ENCODE measurements around the gene TRIM24. TPM values are rescaled to one million over a fixed set of nuclear protein-coding genes. Genes with fewer than 3 reads are reported as not detected.
"Not testable (repeated sequence)": the region's sequence is repeated elsewhere in the genome, so short reads cannot be mapped to it uniquely, and the experiment has no call there.

TRIM24 gene
- total RNA-seq, 1 donor from 2014 or later, result 14.5 TPM

DNA sequence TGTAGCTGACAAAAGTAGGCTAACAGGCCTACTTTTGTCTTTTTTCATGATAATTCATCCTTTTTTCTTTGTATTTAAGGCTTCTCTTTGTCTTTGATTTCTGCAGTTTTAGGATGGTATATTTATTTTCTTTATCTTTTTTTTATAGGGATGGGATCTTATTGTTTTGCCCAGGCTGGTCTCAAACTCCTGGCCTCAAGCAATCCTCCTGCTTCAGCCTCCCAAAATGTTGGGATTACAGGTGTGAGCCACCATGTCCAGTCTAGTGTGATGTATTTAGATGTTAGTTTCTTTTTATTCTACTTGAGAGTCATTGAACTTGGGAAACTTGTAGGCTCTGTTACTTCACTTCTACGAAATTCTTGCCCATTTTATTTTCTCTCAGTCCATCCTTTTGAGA lies 35.4 kb downstream of the TRIM24 start:
- no peak for DNase-seq

DNA sequence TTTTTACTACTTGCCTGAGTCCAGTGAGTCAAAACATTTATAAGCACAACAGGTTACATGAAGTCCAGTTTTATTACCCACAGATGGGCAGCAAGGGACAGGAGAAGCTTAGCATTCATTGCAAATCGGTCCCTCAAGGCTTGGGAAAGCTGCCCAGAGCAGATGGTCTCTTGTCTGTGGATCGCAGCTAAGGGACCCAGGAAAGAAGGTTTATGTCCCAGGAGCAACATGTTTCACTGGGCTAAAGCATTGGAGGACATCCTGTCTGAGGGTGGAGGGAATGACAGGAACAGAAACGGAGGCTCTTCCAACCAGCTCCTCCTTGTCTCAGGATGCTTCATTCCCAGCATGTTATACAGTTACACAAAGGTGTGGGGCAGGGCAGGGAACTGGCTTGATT lies 39.3 kb downstream of the TRIM24 start:
- no peak for DNase-seq

DNA sequence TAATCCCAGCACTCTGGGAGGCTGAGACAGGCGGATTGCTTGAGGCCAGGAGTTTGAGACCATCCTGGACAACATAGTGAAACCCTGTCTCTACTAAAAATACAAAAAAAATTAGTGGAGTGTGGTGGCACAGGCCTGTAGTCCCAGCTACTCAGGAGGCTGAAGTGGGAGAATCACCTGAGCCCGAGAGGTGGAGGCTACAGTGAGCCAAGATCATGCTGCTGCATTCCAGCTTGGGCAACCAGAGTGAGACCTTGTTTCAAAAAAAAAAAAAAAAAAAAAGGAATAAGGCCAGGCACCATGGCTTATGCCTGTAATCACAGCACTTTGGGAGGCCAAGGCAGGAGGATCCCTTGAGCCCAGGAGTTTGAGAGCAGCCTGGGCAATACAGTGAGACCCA lies 40.2 kb downstream of the TRIM24 start:
- not testable (repeated sequence) for DNase-seq

DNA sequence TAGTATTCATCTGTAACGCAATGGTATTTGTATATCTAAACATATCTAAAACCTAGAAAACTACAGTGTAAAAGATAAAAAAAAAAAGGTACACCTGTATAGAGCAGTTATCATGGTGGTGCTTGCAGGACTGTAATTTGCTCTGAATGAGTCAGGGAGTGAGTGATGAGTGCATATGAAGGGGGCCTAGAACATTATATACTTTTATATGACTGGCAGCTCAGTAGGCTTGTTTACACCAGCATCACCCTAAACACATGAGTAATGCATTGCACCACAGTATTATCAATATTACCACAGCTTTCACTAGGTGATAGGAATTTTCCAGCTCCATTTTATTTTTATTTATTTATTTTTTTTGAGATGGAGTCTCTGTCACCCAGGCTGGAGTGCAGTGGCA lies 40.8 kb downstream of the TRIM24 start:
- DNase-seq, result no peak

DNA sequence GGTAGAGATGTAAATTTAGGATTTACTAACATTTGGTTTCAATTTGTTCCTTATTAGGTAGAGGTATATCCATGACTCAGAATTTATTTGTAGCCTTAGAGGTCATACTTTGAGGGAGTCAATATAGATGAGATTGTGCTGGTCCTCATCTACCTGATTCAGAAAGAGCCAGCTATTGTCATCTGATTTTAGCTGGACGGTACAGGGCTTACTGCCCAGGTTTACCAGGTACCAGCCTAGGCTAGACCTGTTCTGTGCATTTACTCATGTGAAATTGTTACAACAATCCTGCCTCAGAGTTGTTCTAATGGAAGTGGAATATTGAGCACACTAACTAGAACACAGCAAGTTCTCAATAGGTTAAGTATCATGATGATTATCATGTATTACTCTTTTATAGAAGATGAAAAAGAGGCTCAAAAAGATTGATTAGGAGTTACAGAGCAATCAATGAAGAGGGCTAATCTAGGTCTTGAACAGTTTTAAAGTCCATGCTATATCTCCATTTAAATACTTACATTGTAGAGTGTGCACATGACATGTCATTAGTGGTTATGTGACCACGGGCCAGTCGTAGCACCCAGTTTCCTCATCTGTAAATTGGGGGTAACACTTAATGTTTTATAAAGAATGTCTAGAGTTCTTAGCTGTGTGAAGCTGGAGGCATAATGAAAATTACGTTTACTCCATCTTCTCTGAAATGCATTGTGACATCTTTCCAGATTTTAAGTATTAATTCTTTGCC lies 42.1 kb downstream of the TRIM24 start:
- no peak for DNase-seq

DNA sequence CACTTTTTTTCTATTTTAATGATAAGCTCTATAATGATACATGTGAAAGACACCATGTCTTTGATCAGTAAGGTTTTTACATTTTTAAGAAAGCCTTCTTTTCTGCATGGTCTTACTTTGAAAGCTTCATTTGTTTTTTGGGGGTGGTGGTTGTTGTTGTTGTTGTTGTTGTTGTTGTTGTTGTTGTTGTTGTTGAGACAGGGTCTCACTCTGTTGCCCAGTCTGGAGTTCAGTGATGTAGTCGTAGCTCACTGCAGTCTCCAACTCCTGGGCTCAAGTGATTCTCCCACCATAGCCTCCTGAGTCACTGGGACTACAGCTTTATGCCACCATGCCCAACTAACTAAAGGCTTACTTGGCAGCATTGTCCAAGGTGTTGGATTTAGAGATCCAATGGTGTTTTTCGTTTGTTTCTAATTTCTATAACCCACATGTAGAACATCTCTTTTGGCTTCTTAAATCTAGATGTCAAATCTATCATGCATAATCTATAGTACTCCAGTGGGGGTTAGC lies 45.4 kb downstream of the TRIM24 start:
- DNase-seq, result no peak

DNA sequence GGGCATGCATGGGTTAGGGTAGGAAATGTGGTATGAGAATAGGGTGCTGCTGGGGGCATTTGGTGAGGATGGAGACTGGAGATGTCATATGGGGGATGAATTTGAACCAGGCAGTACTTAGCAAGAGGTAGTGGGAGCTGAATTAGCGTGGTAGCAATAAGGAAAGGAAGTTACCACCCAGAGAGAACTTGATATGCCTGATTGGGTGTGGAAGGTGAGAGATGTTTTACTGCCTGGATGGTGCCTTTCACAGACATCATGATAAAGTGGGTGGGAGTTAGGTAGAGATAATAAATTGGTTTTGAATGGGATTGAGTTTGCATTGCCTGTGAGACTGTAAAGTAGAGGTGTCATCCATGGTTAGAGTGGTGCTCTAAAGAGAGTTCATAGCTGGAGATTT lies 46.7 kb downstream of the TRIM24 start:
- no peak for DNase-seq

DNA sequence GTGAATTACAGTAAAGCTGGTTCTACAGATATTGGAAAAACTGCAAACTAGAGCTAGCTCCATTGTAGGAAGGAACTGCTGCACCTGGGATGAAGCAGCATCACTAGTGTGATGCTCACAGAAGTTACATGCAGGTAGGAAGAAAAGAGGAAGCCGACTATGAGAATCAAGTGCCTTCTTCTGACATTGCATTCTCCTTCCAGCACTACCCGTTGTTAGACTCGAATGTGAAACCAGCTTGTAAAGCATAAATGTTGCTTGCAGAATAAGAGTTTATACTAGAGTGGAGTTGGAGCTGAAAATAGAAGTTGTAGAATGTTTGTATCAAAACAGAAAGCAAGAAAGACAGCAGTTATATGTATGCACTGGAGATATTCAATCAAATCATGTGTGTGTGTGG lies 49.9 kb downstream of the TRIM24 start:
- no peak for DNase-seq

DNA sequence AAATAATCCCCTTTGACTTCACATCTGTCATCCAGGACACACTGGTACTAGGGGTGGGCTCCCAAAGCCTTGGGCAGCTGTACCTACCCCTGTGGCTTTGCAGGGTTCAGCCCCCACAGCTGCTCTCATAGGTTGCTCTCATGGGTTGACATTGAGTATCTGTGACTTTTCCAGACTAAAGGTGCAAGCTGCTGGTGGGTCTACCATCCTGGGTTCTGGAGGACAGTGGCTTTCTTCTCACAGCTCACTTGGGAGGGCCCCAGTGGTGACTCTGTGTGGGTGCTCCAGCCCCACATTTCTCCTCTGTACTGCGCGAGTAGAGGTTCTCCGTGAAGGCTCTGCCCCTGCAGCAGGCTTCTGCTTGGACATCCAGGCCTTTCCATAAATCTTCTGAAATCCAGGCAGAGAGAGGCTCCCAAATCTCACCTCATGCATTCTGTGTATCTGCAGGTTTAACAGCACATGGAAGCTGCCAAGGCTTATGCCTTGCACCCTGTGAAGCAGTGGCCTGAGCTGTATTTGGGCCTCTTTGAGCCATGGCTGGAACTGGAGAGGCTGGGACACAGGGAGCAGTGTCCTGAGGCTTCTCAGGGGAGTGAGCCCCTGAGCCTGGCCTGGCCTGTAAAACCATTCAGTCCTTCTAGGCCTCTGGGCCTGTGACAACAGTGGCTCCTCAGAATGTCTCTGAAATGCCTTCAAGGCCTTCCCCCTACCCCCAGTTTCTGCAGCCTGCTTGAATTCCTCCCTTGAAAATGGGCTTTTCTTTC lies 52.2 kb downstream of the TRIM24 start:
- DNase-seq, result no peak

DNA sequence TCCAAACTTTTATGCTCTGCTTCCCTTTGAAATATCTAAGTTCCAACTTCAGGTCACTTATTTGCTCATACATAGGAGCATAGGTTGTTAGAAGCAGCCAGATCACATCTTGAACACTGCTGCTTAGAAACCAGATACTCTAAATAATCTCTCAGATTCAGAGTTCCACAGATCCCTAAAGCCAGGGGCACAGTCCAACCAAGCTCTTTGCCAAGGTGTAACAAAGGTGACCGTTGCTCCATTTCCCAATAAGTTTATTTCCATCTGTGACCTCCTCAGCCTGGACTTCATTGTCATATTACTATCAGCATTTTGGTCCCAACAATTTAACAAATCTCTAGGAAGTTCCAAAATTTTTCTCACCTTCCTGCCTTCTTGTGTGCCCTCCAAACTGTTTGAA lies 52.8 kb downstream of the TRIM24 start:
- DNase-seq, result no peak

DNA sequence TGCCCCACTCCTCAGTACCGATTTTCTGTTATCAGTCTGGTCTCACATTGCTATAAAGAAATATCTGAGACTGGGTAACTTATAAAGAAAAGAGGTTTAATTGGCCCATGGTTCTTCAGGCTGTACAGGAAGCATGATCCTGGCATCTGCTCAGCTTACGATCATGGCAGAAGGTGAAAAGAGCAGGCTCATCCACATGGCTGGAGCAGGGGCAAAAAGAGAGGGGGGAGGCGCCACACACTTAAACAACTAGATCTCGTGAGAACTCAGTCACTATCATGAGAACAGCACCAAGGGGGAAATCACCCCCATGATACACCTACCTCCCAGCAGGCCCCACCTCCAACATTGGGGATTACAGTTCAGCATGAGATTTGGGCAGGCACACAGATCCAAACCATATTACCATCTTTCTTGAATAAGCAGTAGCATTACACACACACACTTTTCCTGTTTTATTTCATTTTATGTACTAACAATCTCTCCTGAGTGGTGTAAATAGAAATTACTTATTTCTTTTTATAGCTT lies 53.3 kb downstream of the TRIM24 start:
- no peak for DNase-seq

DNA sequence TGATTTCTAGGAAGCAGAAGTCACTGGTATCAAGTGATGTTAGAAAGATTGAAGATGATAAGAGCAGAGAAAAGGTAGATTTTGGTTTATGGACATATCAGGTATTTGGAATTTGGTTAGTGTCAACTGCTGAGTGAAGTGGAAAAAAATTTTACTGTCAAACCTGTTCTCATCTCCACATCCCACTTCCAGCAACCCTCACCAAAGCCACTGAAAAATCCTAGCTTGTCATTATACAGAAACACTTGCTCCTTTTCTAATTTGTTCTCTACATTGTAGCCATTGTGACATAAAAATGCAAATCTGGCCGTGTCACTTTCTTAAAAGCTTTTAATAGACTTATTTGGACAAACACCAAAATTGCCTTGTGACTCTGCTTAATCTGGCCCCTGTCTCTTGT lies 54.0 kb downstream of the TRIM24 start:
- DNase-seq, result no peak

DNA sequence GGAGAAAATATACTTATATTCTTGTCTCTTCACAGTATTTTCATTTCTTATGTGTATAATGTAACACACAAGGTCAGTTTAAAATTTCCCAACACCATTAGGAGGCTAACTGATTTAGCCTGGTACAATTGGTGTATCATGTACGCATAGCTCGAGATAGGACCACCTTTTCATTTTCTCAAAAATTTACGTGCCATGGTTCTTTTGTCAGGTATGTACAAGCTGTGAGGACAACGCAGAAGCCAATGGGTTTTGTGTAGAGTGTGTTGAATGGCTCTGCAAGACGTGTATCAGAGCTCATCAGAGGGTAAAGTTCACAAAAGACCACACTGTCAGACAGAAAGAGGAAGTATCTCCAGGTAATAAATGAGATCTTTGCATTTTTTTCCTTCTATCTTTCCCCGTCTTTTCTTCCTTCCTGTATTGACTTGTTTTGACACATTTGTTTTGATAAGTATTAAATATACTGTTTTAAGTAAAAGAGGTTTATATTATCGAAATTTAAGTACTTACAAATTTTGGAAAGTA lies 55.0 kb downstream of the TRIM24 start:
- DNase-seq, result no peak

DNA sequence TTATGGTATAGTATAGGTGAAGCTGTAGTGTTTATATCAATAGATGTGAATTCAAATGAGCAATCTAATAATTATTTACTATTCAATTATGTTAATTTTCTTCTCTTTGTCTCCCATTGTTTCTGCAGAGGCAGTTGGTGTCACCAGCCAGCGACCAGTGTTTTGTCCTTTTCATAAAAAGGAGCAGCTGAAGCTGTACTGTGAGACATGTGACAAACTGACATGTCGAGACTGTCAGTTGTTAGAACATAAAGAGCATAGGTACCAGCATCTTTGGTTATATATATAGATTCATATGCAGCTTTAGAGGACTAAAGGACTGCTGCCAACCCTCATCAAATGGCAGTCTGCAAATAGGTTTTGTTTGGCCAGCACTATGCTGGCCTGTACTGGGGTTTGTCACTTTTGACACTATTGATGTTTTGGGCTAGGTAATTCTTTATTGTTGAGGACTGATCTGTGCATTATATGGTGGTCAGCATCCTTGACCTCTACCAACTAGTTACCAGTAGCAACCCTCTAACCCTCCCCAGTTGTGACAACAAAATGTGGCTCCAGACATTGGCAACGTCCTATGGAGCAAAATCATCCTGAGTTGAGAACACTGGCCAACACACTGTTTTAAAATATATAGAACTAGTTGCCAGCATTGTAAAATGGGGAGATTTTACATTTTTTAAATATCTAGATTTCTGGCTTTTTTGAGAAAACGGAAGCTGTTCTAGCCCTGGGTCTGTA lies 59.2 kb downstream of the TRIM24 start:
- DNase-seq, result no peak

DNA sequence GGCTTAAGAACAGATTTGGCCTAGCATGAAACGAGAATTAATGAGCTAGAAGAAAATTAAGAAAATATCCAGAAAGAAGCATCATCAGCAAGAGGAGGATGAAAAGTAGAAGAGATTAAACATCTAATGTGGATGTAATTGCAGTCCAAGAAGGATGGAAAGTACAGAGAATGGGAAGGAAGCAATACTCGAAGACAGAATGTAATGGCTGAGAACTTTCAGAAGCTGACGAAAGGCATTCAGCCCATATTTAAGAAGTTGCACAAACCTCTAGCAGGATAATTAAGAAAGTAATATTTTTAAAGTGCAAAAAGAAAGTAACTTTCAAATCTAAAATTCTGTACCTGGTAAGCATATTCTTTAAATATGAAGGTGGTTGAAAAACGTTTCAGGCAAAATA lies 60.7 kb downstream of the TRIM24 start:
- DNase-seq, result no peak

DNA sequence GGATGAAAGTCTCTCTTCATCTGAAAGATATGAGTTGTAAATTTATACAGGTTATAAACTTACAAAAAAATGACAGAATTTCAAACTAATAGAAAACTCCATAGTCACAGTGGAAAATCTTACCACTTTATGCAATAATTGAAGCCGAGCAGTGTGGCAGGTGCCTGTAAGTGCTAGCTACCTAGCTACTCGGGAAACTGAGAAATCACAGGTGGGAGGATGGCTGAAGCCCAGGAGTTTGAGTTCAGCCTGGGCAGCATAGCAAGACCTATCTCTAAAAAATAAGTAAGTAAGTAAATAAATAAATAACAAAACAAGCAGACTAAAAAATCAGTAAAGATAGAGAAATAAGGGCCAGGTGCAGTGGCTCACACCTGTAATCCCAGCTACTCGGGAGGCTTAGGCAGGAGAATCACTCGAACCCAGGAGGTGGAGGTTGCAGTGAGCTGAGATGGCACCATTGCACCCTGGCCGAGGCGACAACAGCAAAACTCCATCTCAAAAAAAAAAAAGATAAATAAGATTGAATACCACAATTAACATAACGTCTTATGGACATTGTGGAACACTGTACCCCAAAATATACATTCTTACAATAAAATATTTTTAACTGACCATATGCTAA lies 61.9 kb downstream of the TRIM24 start:
- DNase-seq, result no peak

DNA sequence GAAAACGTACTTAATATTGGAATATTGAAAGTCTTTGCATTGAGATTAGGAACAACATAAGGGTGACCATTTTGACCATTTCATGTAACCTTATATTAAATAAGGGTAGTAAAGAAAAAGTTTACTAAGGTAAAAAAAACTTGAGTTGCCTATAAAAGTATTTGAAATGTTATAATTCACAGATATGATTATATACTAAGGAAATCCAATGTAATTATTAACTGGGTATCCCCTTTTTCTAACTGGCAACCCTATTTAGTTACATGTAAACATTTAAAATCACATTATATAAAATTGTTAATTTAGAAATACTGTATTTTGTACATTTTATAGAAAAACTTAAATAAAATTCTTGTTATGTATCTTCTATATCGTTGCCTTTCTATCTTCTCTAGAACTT lies 64.2 kb downstream of the TRIM24 start:
- no peak for DNase-seq

DNA sequence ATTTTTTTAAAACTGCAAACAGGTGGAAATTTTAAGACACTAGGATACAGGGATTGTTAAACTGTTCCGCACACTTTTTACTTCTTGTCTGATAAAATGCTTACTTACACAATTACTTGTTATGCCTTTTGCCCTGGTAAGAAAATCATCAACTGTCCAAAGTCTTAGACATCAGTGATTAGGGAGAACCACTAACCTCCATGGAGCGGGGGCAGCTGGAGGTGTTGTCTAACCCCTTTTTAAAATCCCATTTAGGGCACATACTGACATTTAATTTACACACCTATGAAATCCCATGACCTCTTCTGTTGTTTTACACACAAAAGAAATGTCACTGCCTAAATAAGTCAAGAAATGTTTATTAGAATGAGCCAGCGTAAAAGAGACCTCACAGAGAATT lies 65.7 kb downstream of the TRIM24 start:
- DNase-seq, result no peak

DNA sequence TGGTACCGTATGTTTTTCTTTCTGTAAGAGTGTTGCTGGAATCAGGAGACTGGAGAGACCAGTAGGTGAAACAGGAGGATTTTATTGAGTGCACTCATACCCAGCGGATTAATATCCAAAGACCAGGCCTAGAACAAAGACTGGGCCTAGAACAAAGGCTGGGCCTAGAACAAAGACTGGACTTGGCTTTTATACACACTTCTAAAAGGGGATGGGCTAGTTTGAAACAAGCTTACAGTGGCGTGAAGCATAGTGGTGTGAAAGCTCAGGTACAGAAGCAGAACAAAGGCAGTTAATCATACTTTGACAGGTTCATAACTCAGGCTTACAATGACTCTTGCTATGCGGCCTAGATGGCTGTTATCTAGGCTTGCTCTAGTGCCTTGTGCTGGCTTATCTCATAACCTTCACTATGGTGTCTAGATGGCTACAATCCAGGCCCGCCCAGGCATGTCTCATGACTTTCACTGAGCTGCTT lies 67.7 kb downstream of the TRIM24 start:
- peak; percentile 27 for DNase-seq

DNA sequence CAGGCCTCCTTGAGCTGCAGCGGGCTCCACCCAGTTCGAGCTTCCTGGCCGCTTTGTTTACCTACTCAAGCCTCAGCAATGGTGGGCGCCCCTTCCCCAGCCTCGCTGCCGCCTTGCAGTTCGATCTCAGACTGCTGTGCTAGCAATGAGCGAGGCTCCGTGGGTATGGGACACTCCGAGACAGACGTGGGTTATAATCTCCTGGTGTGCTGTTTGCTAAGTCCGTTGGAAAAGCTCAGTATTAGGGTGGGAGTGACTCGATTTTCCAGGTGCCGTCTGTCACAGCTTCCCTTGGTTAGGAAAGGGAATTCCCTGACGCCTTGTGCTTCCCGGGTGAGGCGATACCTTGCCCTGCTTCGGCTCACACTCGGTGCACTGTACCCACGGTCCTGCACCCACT lies 76.8 kb downstream of the TRIM24 start:
- DNase-seq, result not testable (repeated sequence)

DNA sequence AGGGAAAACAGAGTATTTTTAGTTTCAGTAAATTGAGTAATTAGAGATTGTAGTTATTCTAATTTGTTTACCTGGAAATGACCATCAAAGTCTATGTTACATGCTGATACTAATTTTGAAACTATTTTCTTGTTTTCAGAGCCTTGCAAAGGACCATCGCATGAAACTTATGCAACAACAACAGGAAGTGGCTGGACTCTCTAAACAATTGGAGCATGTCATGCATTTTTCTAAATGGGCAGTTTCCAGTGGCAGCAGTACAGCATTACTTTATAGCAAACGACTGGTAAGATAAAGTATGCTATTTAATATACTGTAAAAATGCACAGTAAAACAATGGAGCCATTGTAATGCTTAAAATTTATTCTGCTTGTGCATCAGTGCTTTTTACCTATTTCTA lies 78.5 kb downstream of the TRIM24 start:
- DNase-seq, result peak; percentile 56

DNA sequence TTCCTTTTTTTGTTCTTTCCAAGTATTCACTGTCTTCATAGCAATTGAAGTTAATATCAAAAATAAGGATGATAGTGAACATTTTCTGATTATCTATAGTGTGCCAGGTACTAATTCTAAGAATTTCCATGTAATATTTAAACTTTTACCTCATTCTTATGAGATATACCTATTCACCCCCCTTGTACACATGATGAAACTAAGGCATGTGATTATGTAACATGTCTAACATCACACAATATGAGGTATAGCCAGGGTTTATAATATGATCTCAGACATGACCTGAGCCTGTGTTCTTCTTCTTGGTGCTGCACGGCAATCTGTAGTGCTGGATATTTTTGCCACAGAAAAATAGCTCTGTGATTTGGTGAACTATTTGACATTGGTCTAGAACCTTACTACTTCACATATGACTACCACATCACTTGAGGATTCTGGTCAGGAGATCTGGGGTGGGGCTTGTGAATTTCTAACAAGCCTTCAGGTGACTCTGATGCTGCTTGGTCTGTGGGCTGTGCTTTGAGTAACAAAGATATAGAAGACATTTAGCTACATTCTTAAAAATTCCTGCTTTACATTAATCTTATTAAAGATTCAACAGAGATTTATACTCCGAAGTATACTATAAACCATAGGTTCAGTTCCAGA lies 79.1 kb downstream of the TRIM24 start:
- DNase-seq, result no peak

Measured in dermis blood vessel endothelial cell (primary cell).